GM12878 (cell line): ENCODE results near the gene IGF2BP1. TPM values are rescaled to one million over a fixed set of nuclear protein-coding genes. Genes with fewer than 3 reads are reported as not detected.

Source experiments
- ATAC-seq: fragments of 200-7000 bp; cut with Tn5 transposase; 3 replicates; pipeline ENCODE4 v1.9.1; 2020; ENCODE audit warnings: mild to moderate bottlenecking, moderate library complexity
- BruUV-seq: library from RNA; stranded (reverse); fragments of 400-500 nt; replicated peaks from 2 replicates; lab custom pipeline; 2021; lab: Mats Ljungman, UMichigan
- CTCF ChIA-PET: fragments of 300-600 bp; sonication (Branson Sonifier 250); formaldehyde crosslinking; extraction: SDS; loops from one replicate; lab custom pipeline; 2021; ENCODE audit warnings: inconsistent platforms; lab: Yijun Ruan, JAX
- POLR2A ChIA-PET: fragments of 350-600 bp; formaldehyde crosslinking; extraction: SDS; loops from one replicate; lab custom pipeline; 2021; ENCODE audit warnings: inconsistent platforms; lab: Charles Lee
- RAD21 ChIA-PET: fragments of 300-600 bp; sonication (Branson Sonifier 250); formaldehyde crosslinking; loops from one replicate; lab custom pipeline; 2023; ENCODE audit warnings: antibody characterized with exemption; ENCODE audit not compliant: unreplicated experiment; lab: Charles Lee
- SMC1A ChIA-PET: fragments of 300-600 bp; sonication (Branson Sonifier 250); formaldehyde crosslinking; loops from one replicate; lab custom pipeline; 2023; ENCODE audit not compliant: unreplicated experiment, uncharacterized antibody; lab: Charles Lee
- DNase-seq: peaks from one replicate; pipeline ENCODE4 v3.0.0-alpha.2; 2011; ENCODE audit warnings: low read depth, low spot score
- FAIRE-seq: peaks from 3 replicates; lab custom pipeline; 2011; peaks lifted over from hg19 to GRCh38; lab: Jason Lieb, UNC
- H2AFZ ChIP-seq: 2 replicates; pipeline ENCODE4 v1.6.0; 2011; ENCODE audit warnings: low read depth, low read length, control low read depth; ENCODE audit not compliant: control insufficient read depth
- H3K27ac ChIP-seq: 2 replicates; pipeline ENCODE4 v1.5.1; 2011; ENCODE audit warnings: control low read depth; ENCODE audit not compliant: control insufficient read depth, insufficient read depth
- H3K27me3 ChIP-seq, 2 experiments: replicated peaks in 1 of 2; 2 replicates each; pipeline versions ENCODE4 v1.6.0 to v1.6.1; 2011; ENCODE audit warnings: low read length in 1 of 2; ENCODE audit not compliant: control insufficient read depth in 2 of 2, insufficient read depth in 2 of 2
- H3K36me3 ChIP-seq, 2 experiments: 2 replicates each; pipeline ENCODE4 v1.5.1; 2011; ENCODE audit warnings: low read length in 1 of 2; ENCODE audit not compliant: control insufficient read depth in 2 of 2, insufficient read depth in 2 of 2
- H3K4me1 ChIP-seq: 2 replicates; pipeline ENCODE4 v1.6.1; 2011; ENCODE audit warnings: mild to moderate bottlenecking, low read length, moderate library complexity, mixed read lengths; ENCODE audit not compliant: control insufficient read depth, insufficient read depth
- H3K4me2 ChIP-seq: 2 replicates; pipeline ENCODE4 v1.6.0; 2011; ENCODE audit warnings: control low read depth; ENCODE audit not compliant: control insufficient read depth, insufficient read depth
- H3K4me3 ChIP-seq: fragments of 200-600 bp; sonication (generic); 2 replicates; pipeline ENCODE4 v1.5.1; 2016
- H3K79me2 ChIP-seq: 2 replicates; pipeline ENCODE4 v1.6.0; 2011; ENCODE audit warnings: low read length; ENCODE audit not compliant: control insufficient read depth, insufficient read depth
- H3K9ac ChIP-seq: 2 replicates; pipeline ENCODE4 v1.8.0; 2011; ENCODE audit warnings: low read length, control low read depth, mixed read lengths; ENCODE audit not compliant: control insufficient read depth, insufficient read depth
- H3K9me3 ChIP-seq: replicated peaks from 3 replicates; pipeline ENCODE4 v1.5.1; 2011; ENCODE audit warnings: mild to moderate bottlenecking, low read length; ENCODE audit not compliant: control insufficient read depth, insufficient read depth
- H4K20me1 ChIP-seq: 2 replicates; pipeline ENCODE4 v1.6.0; 2011; ENCODE audit not compliant: control insufficient read depth, insufficient read depth
- BRCA1 ChIP-seq: IDR thresholded peaks from 2 replicates; pipeline ENCODE4 v1.6.1; 2011; ENCODE audit warnings: low read depth, low read length, improper control_type of control experiment
- CREB1 ChIP-seq: IDR thresholded peaks from 2 replicates; pipeline ENCODE4 v1.6.1; 2012; ENCODE audit warnings: low read depth, mild to moderate bottlenecking, inconsistent platforms
- ESRRA ChIP-seq: IDR thresholded peaks from 2 replicates; pipeline ENCODE4 v1.6.1; 2012; ENCODE audit warnings: mild to moderate bottlenecking, low read length, improper control_type of control experiment
- FOXK2 ChIP-seq: fragments of 450-650 bp; IDR thresholded peaks from 2 replicates; pipeline ENCODE4 v1.6.1; 2017; ENCODE audit warnings: mild to moderate bottlenecking, moderate library complexity
- IKZF1 ChIP-seq: fragments of 450-650 bp; conservative IDR thresholded peaks from 2 replicates; pipeline ENCODE4 v1.6.1; 2017; ENCODE audit warnings: antibody characterized with exemption, mild to moderate bottlenecking
- JUND ChIP-seq: IDR thresholded peaks from 2 replicates; pipeline ENCODE4 v1.6.1; 2012; ENCODE audit warnings: low read depth, mild to moderate bottlenecking, low read length, improper control_type of control experiment, moderate library complexity
- MEF2B ChIP-seq: fragments of 450-650 bp; IDR thresholded peaks from 2 replicates; pipeline ENCODE4 v1.6.1; 2018; ENCODE audit warnings: mild to moderate bottlenecking, moderate library complexity; ENCODE audit not compliant: partially characterized antibody, poor library complexity, severe bottlenecking
- PAX8 ChIP-seq: fragments of 450-650 bp; IDR thresholded peaks from 2 replicates; pipeline ENCODE4 v1.6.1; 2017; ENCODE audit warnings: mild to moderate bottlenecking, moderate library complexity
- POLR2AphosphoS2 ChIP-seq: IDR thresholded peaks from 2 replicates; pipeline ENCODE4 v1.6.1; 2011; ENCODE audit warnings: low read depth, mild to moderate bottlenecking, low read length, improper control_type of control experiment, moderate library complexity
- ZNF207 ChIP-seq: fragments of 450-650 bp; IDR thresholded peaks from 2 replicates; pipeline ENCODE4 v1.6.1; 2014; ENCODE audit warnings: antibody characterized with exemption, mild to moderate bottlenecking, borderline replicate concordance
- ZNF384 ChIP-seq: IDR thresholded peaks from 2 replicates; pipeline ENCODE4 v1.6.1; 2012; ENCODE audit warnings: low read depth, mild to moderate bottlenecking, low read length, improper control_type of control experiment, borderline replicate concordance
- in situ Hi-C: fragments of 300-500 bp; cut with MboI; formaldehyde crosslinking; loops from 9 replicates; pipeline ENCODE4 v1.14.3; 2018; ENCODE audit warnings: mixed read lengths
- intact Hi-C: fragments of 100-400 bp; cut with micrococcal nuclease; formaldehyde crosslinking; loops from one replicate; pipeline ENCODE4 v1.14.2; 2022; ENCODE audit not compliant: unreplicated experiment
- polyA plus RNA-seq, 11 experiments: library from polyadenylated mRNA; depleted of rRNA in 4 of 11; unstranded in 6 of 11; stranded (reverse) in 5 of 11; fragments of >200 nt; fragmentation: Nextera tagmentation in 4 of 11; fragmentation: Illumina TruSeq in 1 of 11; extraction: Ambion mirVana in 4 of 11; extraction: Trizol in 1 of 11; gene quantifications; 1 replicate in 1 of 11; 2 replicates in 10 of 11; pipeline versions ENCODE4 v1.2.1 to v1.2.3, GENCODE V29; 2011 to 2016; ENCODE audit warnings: inconsistent platforms in 2 of 11, missing spikeins in 2 of 11, low read depth in 1 of 11
- total RNA-seq, 4 experiments: library from RNA; depleted of rRNA in 3 of 4; stranded (reverse); fragments of >200 nt in 3 of 4; fragmentation: Illumina TruSeq in 1 of 4; extraction: Trizol in 1 of 4; gene quantifications; 2 replicates each; pipeline versions ENCODE4 v1.2.1 to v1.2.3, GENCODE V29; 2013 to 2021
- TF ChIP-seq, protein P1 (sequence below): fragments of 450-650 bp; IDR thresholded peaks from 2 replicates; pipeline ENCODE4 v1.6.1; 2017; ENCODE audit warnings: antibody characterized with exemption, mild to moderate bottlenecking, moderate library complexity
- TF ChIP-seq, protein P2 (sequence below): IDR thresholded peaks from 2 replicates; pipeline ENCODE4 v1.6.1; 2011; ENCODE audit warnings: low read depth, low read length, improper control_type of control experiment, borderline replicate concordance
- TF ChIP-seq, protein P3 (sequence below): fragments of 450-650 bp; IDR thresholded peaks from 2 replicates; pipeline ENCODE4 v1.6.1; 2017; ENCODE audit warnings: borderline replicate concordance
- TF ChIP-seq, protein P4 (sequence below): fragments of 150-350 bp; IDR thresholded peaks from 2 replicates; pipeline ENCODE4 v1.6.1; 2016; ENCODE audit warnings: low read depth, low read length

The IGF2BP1 gene
- total and polyA plus RNA-seq, 10 of the 15 experiments (the other 5 are each of a cell fraction or from before 2014, with no cell fraction given): 0.04 to 2.4 (median 0.13) TPM; not detected in 1

DNA sequence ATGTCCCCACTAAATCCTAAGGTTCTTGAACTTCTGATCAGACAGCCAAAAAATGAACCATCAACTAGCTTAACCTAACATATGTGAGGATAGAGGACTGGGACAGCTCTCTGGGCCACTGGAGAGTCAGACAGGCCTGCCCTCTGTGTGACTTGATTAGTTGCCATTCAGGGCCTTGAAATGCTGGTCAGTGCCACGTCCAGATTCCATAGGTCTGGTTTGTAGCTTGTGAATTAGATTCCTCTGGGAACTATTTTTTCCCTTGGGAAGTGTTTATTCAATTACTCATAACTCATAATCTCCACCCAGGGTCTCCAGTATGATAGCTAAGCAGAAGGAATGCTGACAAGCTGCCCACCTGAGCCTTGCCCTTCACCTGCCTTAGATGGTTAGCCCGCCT, 48.2 kb downstream of the IGF2BP1 start (continued):
- TF ChIP-seq, protein P1, sequence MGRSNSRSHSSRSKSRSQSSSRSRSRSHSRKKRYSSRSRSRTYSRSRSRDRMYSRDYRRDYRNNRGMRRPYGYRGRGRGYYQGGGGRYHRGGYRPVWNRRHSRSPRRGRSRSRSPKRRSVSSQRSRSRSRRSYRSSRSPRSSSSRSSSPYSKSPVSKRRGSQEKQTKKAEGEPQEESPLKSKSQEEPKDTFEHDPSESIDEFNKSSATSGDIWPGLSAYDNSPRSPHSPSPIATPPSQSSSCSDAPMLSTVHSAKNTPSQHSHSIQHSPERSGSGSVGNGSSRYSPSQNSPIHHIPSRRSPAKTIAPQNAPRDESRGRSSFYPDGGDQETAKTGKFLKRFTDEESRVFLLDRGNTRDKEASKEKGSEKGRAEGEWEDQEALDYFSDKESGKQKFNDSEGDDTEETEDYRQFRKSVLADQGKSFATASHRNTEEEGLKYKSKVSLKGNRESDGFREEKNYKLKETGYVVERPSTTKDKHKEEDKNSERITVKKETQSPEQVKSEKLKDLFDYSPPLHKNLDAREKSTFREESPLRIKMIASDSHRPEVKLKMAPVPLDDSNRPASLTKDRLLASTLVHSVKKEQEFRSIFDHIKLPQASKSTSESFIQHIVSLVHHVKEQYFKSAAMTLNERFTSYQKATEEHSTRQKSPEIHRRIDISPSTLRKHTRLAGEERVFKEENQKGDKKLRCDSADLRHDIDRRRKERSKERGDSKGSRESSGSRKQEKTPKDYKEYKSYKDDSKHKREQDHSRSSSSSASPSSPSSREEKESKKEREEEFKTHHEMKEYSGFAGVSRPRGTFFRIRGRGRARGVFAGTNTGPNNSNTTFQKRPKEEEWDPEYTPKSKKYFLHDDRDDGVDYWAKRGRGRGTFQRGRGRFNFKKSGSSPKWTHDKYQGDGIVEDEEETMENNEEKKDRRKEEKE: no peak
- no peak for TF ChIP-seq MEF2B
- no peak for TF ChIP-seq FOXK2
- TF ChIP-seq, protein P2, sequence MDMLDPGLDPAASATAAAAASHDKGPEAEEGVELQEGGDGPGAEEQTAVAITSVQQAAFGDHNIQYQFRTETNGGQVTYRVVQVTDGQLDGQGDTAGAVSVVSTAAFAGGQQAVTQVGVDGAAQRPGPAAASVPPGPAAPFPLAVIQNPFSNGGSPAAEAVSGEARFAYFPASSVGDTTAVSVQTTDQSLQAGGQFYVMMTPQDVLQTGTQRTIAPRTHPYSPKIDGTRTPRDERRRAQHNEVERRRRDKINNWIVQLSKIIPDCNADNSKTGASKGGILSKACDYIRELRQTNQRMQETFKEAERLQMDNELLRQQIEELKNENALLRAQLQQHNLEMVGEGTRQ: no peak
- TF ChIP-seq CREB1: no peak
- TF ChIP-seq ZNF207: no peak

DNA sequence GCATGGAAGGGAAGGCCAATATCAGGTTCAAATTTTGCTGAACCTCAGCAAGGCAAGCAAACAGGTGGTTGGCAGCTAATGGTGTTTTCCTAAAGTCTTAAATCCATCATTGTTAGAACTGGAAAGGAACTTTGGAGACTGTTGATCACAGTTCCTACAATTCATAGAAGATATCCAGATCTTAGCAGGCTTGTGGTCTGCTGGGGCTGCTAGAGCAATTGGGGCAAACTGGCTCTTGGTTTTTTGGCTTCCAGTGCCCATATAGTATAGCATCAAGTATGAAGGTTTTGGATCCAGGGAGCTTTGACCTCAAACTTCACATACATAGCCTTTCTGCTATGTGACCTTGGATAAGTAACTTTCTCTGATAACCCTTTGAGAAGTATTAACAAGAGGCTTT, 49.7 kb downstream of the IGF2BP1 start:
- intact Hi-C loops: no loop called here
- BruUV-seq: no TSS peak
- no peak for DNase-seq
- TF ChIP-seq IKZF1 (no peak), POLR2AphosphoS2 (no peak), FOXK2 (no peak), PAX8 (no peak), JUND (no peak), BRCA1 (no peak), ZNF384 (no peak), ESRRA (no peak)
- TF ChIP-seq, protein P3, sequence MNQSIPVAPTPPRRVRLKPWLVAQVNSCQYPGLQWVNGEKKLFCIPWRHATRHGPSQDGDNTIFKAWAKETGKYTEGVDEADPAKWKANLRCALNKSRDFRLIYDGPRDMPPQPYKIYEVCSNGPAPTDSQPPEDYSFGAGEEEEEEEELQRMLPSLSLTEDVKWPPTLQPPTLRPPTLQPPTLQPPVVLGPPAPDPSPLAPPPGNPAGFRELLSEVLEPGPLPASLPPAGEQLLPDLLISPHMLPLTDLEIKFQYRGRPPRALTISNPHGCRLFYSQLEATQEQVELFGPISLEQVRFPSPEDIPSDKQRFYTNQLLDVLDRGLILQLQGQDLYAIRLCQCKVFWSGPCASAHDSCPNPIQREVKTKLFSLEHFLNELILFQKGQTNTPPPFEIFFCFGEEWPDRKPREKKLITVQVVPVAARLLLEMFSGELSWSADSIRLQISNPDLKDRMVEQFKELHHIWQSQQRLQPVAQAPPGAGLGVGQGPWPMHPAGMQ: no peak
- TF ChIP-seq, protein P4, sequence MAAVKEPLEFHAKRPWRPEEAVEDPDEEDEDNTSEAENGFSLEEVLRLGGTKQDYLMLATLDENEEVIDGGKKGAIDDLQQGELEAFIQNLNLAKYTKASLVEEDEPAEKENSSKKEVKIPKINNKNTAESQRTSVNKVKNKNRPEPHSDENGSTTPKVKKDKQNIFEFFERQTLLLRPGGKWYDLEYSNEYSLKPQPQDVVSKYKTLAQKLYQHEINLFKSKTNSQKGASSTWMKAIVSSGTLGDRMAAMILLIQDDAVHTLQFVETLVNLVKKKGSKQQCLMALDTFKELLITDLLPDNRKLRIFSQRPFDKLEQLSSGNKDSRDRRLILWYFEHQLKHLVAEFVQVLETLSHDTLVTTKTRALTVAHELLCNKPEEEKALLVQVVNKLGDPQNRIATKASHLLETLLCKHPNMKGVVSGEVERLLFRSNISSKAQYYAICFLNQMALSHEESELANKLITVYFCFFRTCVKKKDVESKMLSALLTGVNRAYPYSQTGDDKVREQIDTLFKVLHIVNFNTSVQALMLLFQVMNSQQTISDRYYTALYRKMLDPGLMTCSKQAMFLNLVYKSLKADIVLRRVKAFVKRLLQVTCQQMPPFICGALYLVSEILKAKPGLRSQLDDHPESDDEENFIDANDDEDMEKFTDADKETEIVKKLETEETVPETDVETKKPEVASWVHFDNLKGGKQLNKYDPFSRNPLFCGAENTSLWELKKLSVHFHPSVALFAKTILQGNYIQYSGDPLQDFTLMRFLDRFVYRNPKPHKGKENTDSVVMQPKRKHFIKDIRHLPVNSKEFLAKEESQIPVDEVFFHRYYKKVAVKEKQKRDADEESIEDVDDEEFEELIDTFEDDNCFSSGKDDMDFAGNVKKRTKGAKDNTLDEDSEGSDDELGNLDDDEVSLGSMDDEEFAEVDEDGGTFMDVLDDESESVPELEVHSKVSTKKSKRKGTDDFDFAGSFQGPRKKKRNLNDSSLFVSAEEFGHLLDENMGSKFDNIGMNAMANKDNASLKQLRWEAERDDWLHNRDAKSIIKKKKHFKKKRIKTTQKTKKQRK: no peak

More for the DNA sequence above, 49.7 kb downstream of the IGF2BP1 start:
- ATAC-seq: no peak
- CTCF ChIA-PET: interaction anchor here (0.7 to 2.0 kb wide), 4 partner anchors 11 to 900 kb away, joined by 3 to 7 read pairs (median 4); no protein-coding TSS in a partner anchor
- Histone ChIP-seq H3K4me3 (no peak overlapping the region), H3K27ac (no peak overlapping the region), H2AFZ (no peak overlapping the region), H3K4me1 (no peaks in the 10 kb centered on the region), H3K27me3 (0 out of 4 replicates have a peak, but pooled peaks cover 0 to 2% of the 10 kb centered on the region in 2 experiments), H4K20me1 (no peaks in the 10 kb centered on the region; the same call in 1 of the 2 replicates), H3K79me2 (no peaks in the 10 kb centered on the region), H3K9ac (no peak overlapping the region), H3K4me2 (no peak overlapping the region), H3K36me3 (no peaks in the 10 kb centered on the region), H3K9me3 (no peaks in the 10 kb centered on the region)
- SMC1A ChIA-PET: interaction anchor here (0.6 kb wide), 1 partner anchor 580 kb away, joined by 3 read pairs; no protein-coding TSS in a partner anchor
- in situ Hi-C loops: no loop called here
- POLR2A ChIA-PET: no interaction called here
- RAD21 ChIA-PET: no interaction called here
- FAIRE-seq: no peak
